A549 (cell line): ENCODE results near the gene NAV3. TPM values are rescaled to one million over a fixed set of nuclear protein-coding genes. Genes with fewer than 3 reads are reported as not detected.

Source experiments
- ATAC-seq, 2 experiments: fragments of 200-7000 bp in 1 of 2; fragments of >200 bp in 1 of 2; cut with Nextera tagmentation in 1 of 2; cut with Tn5 transposase in 1 of 2; 3 replicates each; pipeline versions ENCODE4 v1.8.0 to v1.9.1; 2018 to 2020; ENCODE audit warnings: mild to moderate bottlenecking in 1 of 2, moderate library complexity in 1 of 2
- CTCF ChIA-PET: fragments of 300-600 bp; sonication (Branson Sonifier 250); formaldehyde crosslinking; extraction: SDS; loops from one replicate; lab custom pipeline; 2021; ENCODE audit warnings: antibody characterized with exemption, inconsistent platforms; lab: Yijun Ruan, JAX
- POLR2A ChIA-PET: fragments of 350-600 bp; formaldehyde crosslinking; extraction: SDS; loops from one replicate; lab custom pipeline; 2021; ENCODE audit warnings: antibody characterized with exemption, inconsistent platforms; lab: Yijun Ruan, JAX
- DNase-seq, 2 experiments: peaks; one replicate each; pipeline versions ENCODE4 v3.0.0 to v3.0.0-alpha.2; 2011 to 2016; ENCODE audit warnings: low read depth in 1 of 2, low spot score in 1 of 2
- FAIRE-seq: peaks from 2 replicates; lab custom pipeline; 2011; peaks lifted over from hg19 to GRCh38; lab: Jason Lieb, UNC
- H3K27ac ChIP-seq, 2 experiments: fragments of >200 bp; sonication (Bioruptor Twin); formaldehyde crosslinking; 3 replicates each; pipeline ENCODE4 v1.5.1; 2016 to 2017
- H3K4me1 ChIP-seq: fragments of >200 bp; sonication (Bioruptor Twin); formaldehyde crosslinking; 3 replicates; pipeline ENCODE4 v1.6.1; 2016
- H3K4me2 ChIP-seq: fragments of >200 bp; sonication (Bioruptor Twin); formaldehyde crosslinking; 3 replicates; pipeline ENCODE4 v1.6.1; 2016
- H3K4me3 ChIP-seq: fragments of >200 bp; sonication (Bioruptor Twin); formaldehyde crosslinking; 3 replicates; pipeline ENCODE4 v1.5.1; 2016
- H3K9me3 ChIP-seq: fragments of >200 bp; sonication (Bioruptor Twin); formaldehyde crosslinking; 3 replicates; pipeline ENCODE4 v1.6.1; 2016
- BCL3 ChIP-seq: fragments of >200 bp; sonication (Bioruptor Twin); formaldehyde crosslinking; IDR thresholded peaks from 3 replicates; pipeline ENCODE4 v1.6.1; 2016
- CTCF ChIP-seq: fragments of >200 bp; sonication (Bioruptor Twin); formaldehyde crosslinking; IDR thresholded peaks from 3 replicates; pipeline ENCODE4 v1.5.1; 2016
- EHMT2 ChIP-seq: fragments of 200-600 bp; sonication (generic); IDR thresholded peaks from 2 replicates; pipeline ENCODE4 v1.6.1; 2016; ENCODE audit warnings: antibody characterized with exemption, low read depth, mild to moderate bottlenecking, moderate library complexity
- FOSL2 ChIP-seq, 2 experiments: fragments of 450-650 bp in 1 of 2; fragments of >200 bp in 1 of 2; sonication (Bioruptor Twin) in 1 of 2; formaldehyde crosslinking; IDR thresholded peaks; 2 replicates each; pipeline versions ENCODE4 v1.5.0 to v1.6.1; 2016 to 2020; ENCODE audit warnings: mild to moderate bottlenecking in 1 of 2, moderate library complexity in 1 of 2
- FOXS1 ChIP-seq: fragments of 250-450 bp; sonication (Bioruptor Pico); IDR thresholded peaks from 2 replicates; pipeline ENCODE4 v1.5.0; 2020; ENCODE audit warnings: mild to moderate bottlenecking, moderate library complexity
- GATA3 ChIP-seq: IDR thresholded peaks from 2 replicates; pipeline ENCODE4 v1.6.1; 2012; ENCODE audit warnings: borderline replicate concordance
- HES2 ChIP-seq: fragments of >200 bp; sonication (Bioruptor Twin); formaldehyde crosslinking; IDR thresholded peaks from 2 replicates; pipeline ENCODE4 v1.6.1; 2016
- HOXB5 ChIP-seq: fragments of 250-450 bp; sonication (Bioruptor Pico); IDR thresholded peaks from 2 replicates; pipeline ENCODE4 v1.5.0; 2020; ENCODE audit warnings: mild to moderate bottlenecking, moderate library complexity
- JUNB ChIP-seq: fragments of >200 bp; sonication (Bioruptor Twin); formaldehyde crosslinking; IDR thresholded peaks from 2 replicates; pipeline ENCODE4 v1.6.1; 2016
- KDM5A ChIP-seq: fragments of 200-600 bp; sonication (generic); IDR thresholded peaks from 2 replicates; pipeline ENCODE4 v1.6.1; 2016; ENCODE audit warnings: antibody characterized with exemption, mild to moderate bottlenecking
- MAZ ChIP-seq: fragments of 150-350 bp; IDR thresholded peaks from 2 replicates; pipeline ENCODE4 v1.6.1; 2014; ENCODE audit warnings: antibody characterized with exemption, low read depth, low read length, borderline replicate concordance
- NFE2L2 ChIP-seq: fragments of 150-350 bp; conservative IDR thresholded peaks from 2 replicates; pipeline ENCODE4 v1.6.1; 2014; ENCODE audit warnings: low read length
- NR3C1 ChIP-seq: fragments of >200 bp; sonication (Bioruptor Twin); formaldehyde crosslinking; IDR thresholded peaks from 3 replicates; pipeline ENCODE4 v1.6.1; 2017
- PBX3 ChIP-seq: IDR thresholded peaks from 2 replicates; pipeline ENCODE4 v1.6.1; 2012
- POLR2A ChIP-seq: IDR thresholded peaks from 2 replicates; pipeline ENCODE4 v1.6.1; 2012; ENCODE audit warnings: mild to moderate bottlenecking, low read length
- POLR2AphosphoS2 ChIP-seq: conservative IDR thresholded peaks from 2 replicates; pipeline ENCODE4 v1.6.1; 2012; ENCODE audit warnings: low read length, improper control_type of control experiment, inconsistent platforms
- RAD21 ChIP-seq, 2 experiments: fragments of >200 bp in 1 of 2; sonication (Bioruptor Twin) in 1 of 2; formaldehyde crosslinking in 1 of 2; IDR thresholded peaks in 1 of 2; conservative IDR thresholded peaks in 1 of 2; 2 replicates in 1 of 2; 3 replicates in 1 of 2; pipeline ENCODE4 v1.6.1; 2012 to 2018; ENCODE audit warnings: inconsistent platforms in 1 of 2
- RCOR1 ChIP-seq: fragments of 150-350 bp; IDR thresholded peaks from 2 replicates; pipeline ENCODE4 v1.6.1; 2014; ENCODE audit warnings: antibody characterized with exemption, low read length, low read depth
- RFX5 ChIP-seq: fragments of 450-650 bp; IDR thresholded peaks from 2 replicates; pipeline ENCODE4 v1.7.1; 2014; ENCODE audit warnings: antibody characterized with exemption, mild to moderate bottlenecking, moderate library complexity
- RNF2 ChIP-seq: fragments of 200-600 bp; sonication (generic); IDR thresholded peaks from 2 replicates; pipeline ENCODE4 v1.6.1; 2016; ENCODE audit warnings: low read depth, mild to moderate bottlenecking, antibody characterized with exemption, moderate library complexity, borderline replicate concordance
- TP53 ChIP-seq: fragments of 250-450 bp; sonication (Bioruptor Pico); IDR thresholded peaks from 2 replicates; pipeline ENCODE4 v1.5.0; 2021; ENCODE audit warnings: mild to moderate bottlenecking, moderate library complexity
- ZC3H11A ChIP-seq: fragments of 450-650 bp; IDR thresholded peaks from 2 replicates; pipeline ENCODE4 v1.6.1; 2014; ENCODE audit warnings: antibody characterized with exemption, mild to moderate bottlenecking
- ZFP36 ChIP-seq: fragments of 450-650 bp; IDR thresholded peaks from 2 replicates; pipeline ENCODE4 v1.6.1; 2014; ENCODE audit warnings: borderline replicate concordance; ENCODE audit not compliant: partially characterized antibody
- ZSCAN20 ChIP-seq: fragments of 250-450 bp; sonication (Bioruptor Pico); IDR thresholded peaks from 2 replicates; pipeline ENCODE4 v1.8.0; 2022; ENCODE audit warnings: mild to moderate bottlenecking, moderate library complexity
- WGBS: methylation state at CpG from one replicate; pipeline ENCODE4 v1.1.6; 2017; ENCODE audit errors: missing lambda C conversion rate; 5-methylcytosine and 5-hydroxymethylcytosine counted together
- polyA plus RNA-seq, 4 experiments: library from polyadenylated mRNA; depleted of rRNA in 3 of 4; stranded (reverse); fragments of >200 nt; fragmentation: RNase III in 1 of 4; extraction: RNeasy Plus Mini Kit Qiagen cat#74134 plus additional on column Dnase treatment in 1 of 4; gene quantifications; 2 replicates in 3 of 4; 3 replicates in 1 of 4; pipeline ENCODE4 v1.2.3, GENCODE V29; 2011 to 2017

The NAV3 gene
- polyA plus RNA-seq, 2 of the 4 experiments (the other 2 are of a cell fraction), result 8.6 to 9.7 TPM

GRCh38 chr12:78226763-78227162 is 396.1 kb downstream of the NAV3 start:
- Histone ChIP-seq H3K4me2 (no peak overlapping the region), H3K4me3 (no peak overlapping the region), H3K9me3 (no peaks in the 10 kb centered on the region), H3K27ac (no peak overlapping the region), H3K4me1 (no peaks in the 10 kb centered on the region)
- WGBS, result 64% methylated on average over 6 of the region's 6 CpGs
- POLR2A ChIA-PET, result no interaction called here
- no peak for DNase-seq
- FAIRE-seq, result no peak
- ATAC-seq, result no peak
- TF ChIP-seq KDM5A, result no peak
- TF ChIP-seq ZSCAN20 (CRISPR knock-in tag), result no peak
- no peak for TF ChIP-seq RCOR1
- no peak for TF ChIP-seq FOXS1 (CRISPR knock-in tag)
- no peak for TF ChIP-seq ZC3H11A
- TF ChIP-seq EHMT2, result no peak
- TF ChIP-seq TP53 (CRISPR knock-in tag), result no peak
- no peak for TF ChIP-seq HES2
- no peak for TF ChIP-seq NR3C1
- CTCF ChIA-PET, result no interaction called here

- DNase-seq, result peak; percentile 4 to 65
- ATAC-seq, result peak in 1 of 2 experiments; percentile 46; a peak in 1 of 6 replicates
- no peak for TF ChIP-seq PBX3
- no peak for TF ChIP-seq RNF2
- no peak for TF ChIP-seq POLR2AphosphoS2
- TF ChIP-seq NFE2L2, result no peak
- peak; percentile 19 to 54; a peak in 2 of 5 replicates for TF ChIP-seq RAD21 (conservative IDR thresholded peaks at IDR 0.05 in 1 of 2, IDR thresholded peaks at IDR 0.05 in 1 of 2)
- TF ChIP-seq JUNB, result no peak
- TF ChIP-seq TP53 (CRISPR knock-in tag), result no peak
- no peak for TF ChIP-seq ZFP36
- TF ChIP-seq GATA3, result no peak
- TF ChIP-seq HES2, result no peak
- no peak for TF ChIP-seq FOSL2 (IDR thresholded peaks at IDR 0.05)
- TF ChIP-seq FOSL2 (CRISPR knock-in tag; IDR thresholded peaks at IDR 0.05), result no peak
- TF ChIP-seq POLR2A, result no peak
- TF ChIP-seq MAZ, result no peak
- TF ChIP-seq HOXB5 (CRISPR knock-in tag), result no peak
- TF ChIP-seq ZSCAN20 (CRISPR knock-in tag), result no peak
- TF ChIP-seq CTCF, result peak; percentile 22; the same call in 1 of the 3 replicates
- no peak for TF ChIP-seq BCL3
- TF ChIP-seq RFX5, result no peak
- ChIA-PET CTCF (no interaction called here), POLR2A (no interaction called here)
- no peak overlapping the region for H3K4me3 ChIP-seq
- no peaks in the 10 kb centered on the region for H3K9me3 ChIP-seq
- no peak for FAIRE-seq
- no peak overlapping the region for H3K27ac ChIP-seq
- WGBS, result 78% methylated on average over 4 of the region's 4 CpGs
- no peaks in the 10 kb centered on the region for H3K4me1 ChIP-seq
- H3K4me2 ChIP-seq, result no peak overlapping the region
These were observed 399.0 kb downstream of the NAV3 start for GRCh38 chr12:78229591-78230101.
